Measurements from ENCODE around the gene CMTM1. TPM values are rescaled to one million over a fixed set of nuclear protein-coding genes. Genes with fewer than 3 reads are reported as not detected.

Gene CMTM1
- total RNA-seq, 5 donors from 2014 or later (not counting 1 experiment from before 2014, with no cell fraction given): 0.95 to 12.9 (median 10.3) TPM

- H3K27ac ChIP-seq (ENCODE audit: low read length): no peak overlapping the region
- ATAC-seq (replicated peaks in 1 of 4): no peak
- POLR2A ChIA-PET: no interaction called here
Observed at GRCh38 chr16:66581246-66581952, 15.2 kb downstream of the CMTM1 start.

GRCh38 chr16:66585481-66586239 is 19.4 kb downstream of the CMTM1 start:
- H3K9me3 ChIP-seq: no peaks in the 10 kb centered on the region
- H3K27ac ChIP-seq (ENCODE audit: low read length): no peak overlapping the region
- H3K4me1 Mint-ChIP-seq: peaks cover 22 to 37% (median 29%) of the 10 kb centered on the region in 3 donors
- H3K9me3 Mint-ChIP-seq: no peaks in the 10 kb centered on the region
- H3K36me3 ChIP-seq (ENCODE audit: control insufficient read depth in 2 of 2, extremely low read depth in 1 of 2, insufficient read depth in 1 of 2, low read length in 1 of 2): no peaks in the 10 kb centered on the region
- peaks cover 13 to 28% of the 10 kb centered on the region in 2 experiments for H3K4me1 ChIP-seq (ENCODE audit: control insufficient read depth in 1 of 2, extremely low read depth in 1 of 2, insufficient read depth in 2 of 2, low read length in 2 of 2)
- no peaks in the 10 kb centered on the region for H3K36me3 Mint-ChIP-seq
- H3K27me3 ChIP-seq (replicated peaks in 1 of 2; ENCODE audit: control insufficient read depth in 2 of 2, extremely low read depth in 1 of 2, insufficient read depth in 2 of 2, low read length in 1 of 2): no peaks in the 10 kb centered on the region
- ATAC-seq (replicated peaks in 1 of 4) (no peak), DNase-seq (no peak)
- ChIA-PET POLR2A (no interaction called here), CTCF (interaction anchor here in 1 of 2 donors (0.7 kb wide), 1 partner anchor 74 kb away, joined by 9 read pairs; no protein-coding TSS in a partner anchor)
- peaks cover 0 to 6% of the 10 kb centered on the region in 2 donors for H3K27me3 Mint-ChIP-seq
- H3K4me3 Mint-ChIP-seq: no peak overlapping the region
- H3K27ac Mint-ChIP-seq: no peak overlapping the region
- no peak overlapping the region for H3K4me3 ChIP-seq (ENCODE audit: control insufficient read depth in 1 of 2, extremely low read depth in 1 of 2, low read length in 1 of 2)
- WGBS (ENCODE audit: insufficient coverage): 87% methylated on average over 8 of the region's 10 CpGs

More at GRCh38 chr16:66581246-66581952, 15.2 kb downstream of the CMTM1 start:
- Histone ChIP-seq H3K4me1 (ENCODE audit: control insufficient read depth in 1 of 2, extremely low read depth in 1 of 2, insufficient read depth in 2 of 2, low read length in 2 of 2) (peaks cover 2 to 15% of the 10 kb centered on the region in 2 experiments), H3K4me3 (ENCODE audit: control insufficient read depth in 1 of 2, extremely low read depth in 1 of 2, low read length in 1 of 2) (no peak overlapping the region), H3K9me3 (no peaks in the 10 kb centered on the region), H3K36me3 (ENCODE audit: control insufficient read depth in 2 of 2, extremely low read depth in 1 of 2, insufficient read depth in 1 of 2, low read length in 1 of 2) (no peaks in the 10 kb centered on the region), H3K27me3 (replicated peaks in 1 of 2; ENCODE audit: control insufficient read depth in 2 of 2, extremely low read depth in 1 of 2, insufficient read depth in 2 of 2, low read length in 1 of 2) (peaks cover 4 to 24% of the 10 kb centered on the region in 2 experiments)
- peaks cover 12 to 20% (median 15%) of the 10 kb centered on the region in 3 donors for H3K4me1 Mint-ChIP-seq
- H3K36me3 Mint-ChIP-seq: no peaks in the 10 kb centered on the region
- H3K27me3 Mint-ChIP-seq: peaks cover 7 to 38% of the 10 kb centered on the region in 2 donors
- no peak overlapping the region for H3K4me3 Mint-ChIP-seq
- CTCF ChIA-PET: interaction anchor here in 1 of 2 donors (1.0 to 1.2 kb wide), 2 partner anchors 18 to 27 kb away, joined by 4 to 5 read pairs; no protein-coding TSS in a partner anchor
- WGBS (ENCODE audit: insufficient coverage): 57% methylated on average over 1 of the region's 3 CpGs
- no peaks in the 10 kb centered on the region for H3K9me3 Mint-ChIP-seq
- no peak overlapping the region for H3K27ac Mint-ChIP-seq
- DNase-seq: no peak

- peak overlapping the region; percentile 45 to 57 for H3K27ac Mint-ChIP-seq
- DNase-seq: no peak
Observed at GRCh38 chr16:66587881-66588600, 21.8 kb downstream of the CMTM1 start.

GRCh38 chr16:66588981-66589713 is 22.9 kb downstream of the CMTM1 start:
- H3K36me3 ChIP-seq (ENCODE audit: control insufficient read depth in 2 of 2, extremely low read depth in 1 of 2, insufficient read depth in 1 of 2, low read length in 1 of 2): no peaks in the 10 kb centered on the region
- H3K27me3 ChIP-seq (replicated peaks in 1 of 2; ENCODE audit: control insufficient read depth in 2 of 2, extremely low read depth in 1 of 2, insufficient read depth in 2 of 2, low read length in 1 of 2): peaks cover 0 to 2% of the 10 kb centered on the region in 2 experiments
- no peaks in the 10 kb centered on the region for H3K9me3 ChIP-seq
- Mint-ChIP-seq H3K9me3 (no peaks in the 10 kb centered on the region), H3K36me3 (no peaks in the 10 kb centered on the region), H3K27me3 (no peaks in the 10 kb centered on the region), H3K4me1 (peaks cover 24 to 40% (median 33%) of the 10 kb centered on the region in 3 donors), H3K4me3 (peak overlapping the region; percentile 75 to 89 (median 84)), H3K27ac (peak overlapping the region; percentile 86 to 94)
- no peak overlapping the region for H3K27ac ChIP-seq (ENCODE audit: low read length)
- peak; percentile 92 to 96 (median 94) for ATAC-seq (replicated peaks in 1 of 4)
- H3K4me3 ChIP-seq (ENCODE audit: control insufficient read depth in 1 of 2, extremely low read depth in 1 of 2, low read length in 1 of 2): no peak overlapping the region
- ChIA-PET CTCF (interaction anchor here (0.5 to 3.1 kb wide), 14 partner anchors 10 to 1496 kb away, joined by 3 to 27 read pairs (median 4); partner anchors contain the start of genes CKLF (in 1 of the 2), CMTM2 (in 1 of the 2), CMTM3 (in 1 of the 2) and NFATC3 (in 1 of the 2)), POLR2A (interaction anchor here in 1 of 2 donors (0.6 kb wide), 1 partner anchor 10 kb away, joined by 4 read pairs; the partner anchor contains the start of gene CMTM2)
- DNase-seq: peak; percentile 48 to 78 (median 63)
- WGBS (ENCODE audit: insufficient coverage): 97% methylated on average over 6 of the region's 8 CpGs
- H3K4me1 ChIP-seq (ENCODE audit: control insufficient read depth in 1 of 2, extremely low read depth in 1 of 2, insufficient read depth in 2 of 2, low read length in 2 of 2): peaks cover 13 to 32% of the 10 kb centered on the region in 2 experiments

More at GRCh38 chr16:66587881-66588600, 21.8 kb downstream of the CMTM1 start:
- no peaks in the 10 kb centered on the region for H3K9me3 Mint-ChIP-seq
- no peaks in the 10 kb centered on the region for H3K36me3 Mint-ChIP-seq
- no peaks in the 10 kb centered on the region for H3K27me3 Mint-ChIP-seq
- POLR2A ChIA-PET: no interaction called here
- H3K4me3 Mint-ChIP-seq: peak overlapping the region; percentile 14 to 65 (median 44)
- Histone ChIP-seq H3K27ac (ENCODE audit: low read length) (no peak overlapping the region), H3K36me3 (ENCODE audit: control insufficient read depth in 2 of 2, extremely low read depth in 1 of 2, insufficient read depth in 1 of 2, low read length in 1 of 2) (no peaks in the 10 kb centered on the region), H3K4me3 (ENCODE audit: control insufficient read depth in 1 of 2, extremely low read depth in 1 of 2, low read length in 1 of 2) (peak overlapping the region in 1 of 2 donors; percentile 21), H3K4me1 (ENCODE audit: control insufficient read depth in 1 of 2, extremely low read depth in 1 of 2, insufficient read depth in 2 of 2, low read length in 2 of 2) (peaks cover 13 to 32% of the 10 kb centered on the region in 2 experiments), H3K9me3 (no peaks in the 10 kb centered on the region), H3K27me3 (replicated peaks in 1 of 2; ENCODE audit: control insufficient read depth in 2 of 2, extremely low read depth in 1 of 2, insufficient read depth in 2 of 2, low read length in 1 of 2) (peaks cover 0 to 2% of the 10 kb centered on the region in 2 experiments)
- no peak for ATAC-seq (replicated peaks in 1 of 4)
- peaks cover 24 to 40% (median 33%) of the 10 kb centered on the region in 3 donors for H3K4me1 Mint-ChIP-seq
- CTCF ChIA-PET: interaction anchor here (1.6 to 3.1 kb wide), 2 partner anchors 24 to 25 kb away, joined by 10 to 27 read pairs; no protein-coding TSS in a partner anchor
- WGBS (ENCODE audit: insufficient coverage): 65% methylated on average over 4 of the region's 7 CpGs

- peak; percentile 37 to 70 (median 50) for ATAC-seq (replicated peaks in 1 of 4)
- peaks cover 13 to 32% of the 10 kb centered on the region in 2 experiments for H3K4me1 ChIP-seq (ENCODE audit: control insufficient read depth in 1 of 2, extremely low read depth in 1 of 2, insufficient read depth in 2 of 2, low read length in 2 of 2)
- Mint-ChIP-seq H3K27ac (peak overlapping the region; percentile 86 to 94), H3K4me1 (peaks cover 24 to 40% (median 33%) of the 10 kb centered on the region in 3 donors), H3K9me3 (no peaks in the 10 kb centered on the region), H3K27me3 (no peaks in the 10 kb centered on the region), H3K36me3 (no peaks in the 10 kb centered on the region), H3K4me3 (peak overlapping the region; percentile 75 to 89 (median 84))
- no peaks in the 10 kb centered on the region for H3K9me3 ChIP-seq
- H3K27me3 ChIP-seq (replicated peaks in 1 of 2; ENCODE audit: control insufficient read depth in 2 of 2, extremely low read depth in 1 of 2, insufficient read depth in 2 of 2, low read length in 1 of 2): peaks cover 0 to 2% of the 10 kb centered on the region in 2 experiments
- peak overlapping the region; percentile 18 for H3K27ac ChIP-seq (ENCODE audit: low read length)
- peak in 2 of 35 experiments; percentile 28 to 69 for DNase-seq
- WGBS (ENCODE audit: insufficient coverage): 5% methylated on average over 4 of the region's 8 CpGs
- H3K36me3 ChIP-seq (ENCODE audit: control insufficient read depth in 2 of 2, extremely low read depth in 1 of 2, insufficient read depth in 1 of 2, low read length in 1 of 2): no peaks in the 10 kb centered on the region
- POLR2A ChIA-PET: interaction anchor here in 1 of 2 donors (0.6 kb wide), 1 partner anchor 114 kb away, joined by 5 read pairs; no protein-coding TSS in a partner anchor
- CTCF ChIA-PET: interaction anchor here in 1 of 2 donors (0.8 to 3.1 kb wide), 9 partner anchors 8 to 185 kb away, joined by 3 to 27 read pairs (median 4); partner anchors contain the start of genes CKLF and CMTM3
- peak overlapping the region; percentile 50 to 58 for H3K4me3 ChIP-seq (ENCODE audit: control insufficient read depth in 1 of 2, extremely low read depth in 1 of 2, low read length in 1 of 2)
Observed at GRCh38 chr16:66590322-66590721, 24.1 kb downstream of the CMTM1 start.
